HepG2 (cell line): ENCODE measurements around the gene MCC. TPM values are rescaled to one million over a fixed set of nuclear protein-coding genes. Genes with fewer than 3 reads are reported as not detected.
A peak's percentile ranks its signal among the peaks of the same experiment; 100 is the strongest.

ENCODE experiments used
- ATAC-seq: fragments of 200-7000 bp; cut with Tn5 transposase; 3 replicates; pipeline ENCODE4 v1.9.1; 2020; ENCODE audit warnings: mild to moderate bottlenecking, moderate library complexity
- BruUV-seq: library from RNA; stranded (reverse); fragments of 400-500 nt; replicated peaks from 2 replicates; lab custom pipeline; 2021; lab: Mats Ljungman, UMichigan
- CTCF ChIA-PET: fragments of 300-600 bp; formaldehyde crosslinking; extraction: SDS; loops from one replicate; lab custom pipeline; 2021; ENCODE audit warnings: low total read pairs, inconsistent platforms, low intra/inter-chr PET ratio; lab: Yijun Ruan, JAX
- POLR2A ChIA-PET: fragments of 350-600 bp; sonication (Branson Sonifier 250); formaldehyde crosslinking; loops from one replicate; lab custom pipeline; 2020; ENCODE audit warnings: antibody characterized with exemption, inconsistent platforms; lab: Yijun Ruan, JAX
- DNase-seq: peaks from one replicate; pipeline ENCODE4 v3.0.0-alpha.2; 2015; ENCODE audit warnings: low spot score
- FAIRE-seq: peaks from 3 replicates; lab custom pipeline; 2011; peaks lifted over from hg19 to GRCh38; lab: Jason Lieb, UNC
- H2AFZ ChIP-seq: one replicate; pipeline ENCODE4 v1.6.1; 2011; ENCODE audit warnings: low read length, inconsistent platforms
- H3K27ac ChIP-seq: fragments of 300-600 bp; 3 replicates; pipeline ENCODE4 v1.8.0; 2011; ENCODE audit warnings: mixed run types, mild to moderate bottlenecking, mixed read lengths, low read length, inconsistent platforms; ENCODE audit not compliant: insufficient read depth; ENCODE audit errors: extremely low read length
- H3K27me3 ChIP-seq, 2 experiments: fragments of 200-600 bp in 1 of 2; 2 replicates in 1 of 2; 3 replicates in 1 of 2; pipeline versions ENCODE4 v1.6.0 to v1.8.0; 2011; ENCODE audit warnings: low read length in 2 of 2, mild to moderate bottlenecking in 2 of 2, moderate library complexity in 2 of 2, inconsistent platforms in 1 of 2; ENCODE audit not compliant: insufficient read depth in 2 of 2, control insufficient read depth in 1 of 2
- H3K36me3 ChIP-seq, 2 experiments: fragments of 200-600 bp in 1 of 2; replicated peaks in 1 of 2; 2 replicates in 1 of 2; 3 replicates in 1 of 2; pipeline versions ENCODE4 v1.5.1 to v1.8.0; 2011; ENCODE audit warnings: low read length in 2 of 2, inconsistent platforms in 1 of 2; ENCODE audit not compliant: insufficient read depth in 2 of 2, control insufficient read depth in 1 of 2
- H3K4me1 ChIP-seq: 2 replicates; pipeline ENCODE4 v1.5.1; 2012; ENCODE audit warnings: low read length, inconsistent platforms; ENCODE audit not compliant: insufficient read depth
- H3K4me2 ChIP-seq: 2 replicates; pipeline ENCODE4 v1.6.0; 2011; ENCODE audit warnings: low read depth, low read length, inconsistent platforms
- H3K4me3 ChIP-seq, 3 experiments: fragments of 200-600 bp in 1 of 3; sonication (generic), shearing (Covaris generic) in 1 of 3; replicated peaks in 1 of 3; 2 replicates each; pipeline ENCODE4 v1.5.1; 2011 to 2016; ENCODE audit warnings: low read length in 3 of 3, inconsistent platforms in 2 of 3, low read depth in 2 of 3, mild to moderate bottlenecking in 2 of 3, control low read depth in 1 of 3, mixed read lengths in 1 of 3; ENCODE audit not compliant: insufficient read depth in 1 of 3
- H3K79me2 ChIP-seq: one replicate; pipeline ENCODE4 v1.6.1; 2011; ENCODE audit warnings: low read length, inconsistent platforms; ENCODE audit not compliant: insufficient read depth
- H3K9ac ChIP-seq: 2 replicates; pipeline ENCODE4 v1.6.0; 2011; ENCODE audit warnings: mild to moderate bottlenecking, low read depth, low read length, inconsistent platforms; ENCODE audit not compliant: insufficient read depth
- H3K9me3 ChIP-seq: 2 replicates; pipeline ENCODE4 v1.5.1; 2012; ENCODE audit warnings: mild to moderate bottlenecking, low read length
- H4K20me1 ChIP-seq: 2 replicates; pipeline ENCODE4 v1.6.0; 2011; ENCODE audit warnings: inconsistent platforms, mild to moderate bottlenecking, low read length, moderate library complexity; ENCODE audit not compliant: insufficient read depth
- ATF1 ChIP-seq: IDR thresholded peaks from 2 replicates; pipeline ENCODE4 v1.6.1; 2016; ENCODE audit warnings: mild to moderate bottlenecking, control low read depth
- CTCF ChIP-seq: sonication (generic); formaldehyde crosslinking; IDR thresholded peaks from 2 replicates; pipeline ENCODE4 v1.5.0; 2020; ENCODE audit warnings: mild to moderate bottlenecking, missing genetic modification reagents, moderate library complexity
- SMC3 ChIP-seq: IDR thresholded peaks from 2 replicates; pipeline ENCODE4 v1.6.1; 2011; ENCODE audit warnings: low read length, improper control_type of control experiment
- STAG1 ChIP-seq: sonication (generic); formaldehyde crosslinking; IDR thresholded peaks from 2 replicates; pipeline ENCODE4 v1.4.0; 2020; ENCODE audit warnings: missing genetic modification reagents
- ZNF33A ChIP-seq: sonication (generic); formaldehyde crosslinking; IDR thresholded peaks from 2 replicates; pipeline ENCODE4 v1.5.1; 2020; ENCODE audit warnings: missing genetic modification reagents, mild to moderate bottlenecking, moderate library complexity, borderline replicate concordance
- ZNF407 ChIP-seq: sonication (generic); formaldehyde crosslinking; IDR thresholded peaks from one replicate; pipeline ENCODE4 v1.5.1; 2020; ENCODE audit warnings: mild to moderate bottlenecking, missing genetic modification reagents; ENCODE audit errors: not compliant biosample characterization
- ZNF430 ChIP-seq: sonication (generic); formaldehyde crosslinking; IDR thresholded peaks from 2 replicates; pipeline ENCODE4 v1.9.0; 2021; ENCODE audit warnings: mild to moderate bottlenecking, missing genetic modification reagents
- ZNF549 ChIP-seq: sonication (generic); formaldehyde crosslinking; IDR thresholded peaks from 2 replicates; pipeline ENCODE4 v1.5.0; 2020; ENCODE audit warnings: missing genetic modification reagents
- ZNF562 ChIP-seq: sonication (generic); formaldehyde crosslinking; IDR thresholded peaks from 2 replicates; pipeline ENCODE4 v1.8.0; 2022; ENCODE audit warnings: missing genetic modification reagents, borderline replicate concordance
- ZNF790 ChIP-seq: sonication (generic); formaldehyde crosslinking; IDR thresholded peaks from 2 replicates; pipeline ENCODE4 v1.8.0; 2022; ENCODE audit warnings: missing genetic modification reagents, mild to moderate bottlenecking, borderline replicate concordance
- WGBS: methylation state at CpG from one replicate; pipeline ENCODE4 v1.1.6; 2017; ENCODE audit warnings: low lambda C conversion rate; 5-methylcytosine and 5-hydroxymethylcytosine counted together
- in situ Hi-C: cut with HindIII; loops from 2 replicates; pipeline ENCODE4 v1.10.0; 2017; ENCODE audit warnings: low pct_unique_long_range_greater_than_20kb; ENCODE audit not compliant: extremely low pct_ligation_motif_present
- intact Hi-C: fragments of 100-400 bp; cut with micrococcal nuclease; formaldehyde crosslinking; loops from one replicate; pipeline ENCODE4 v1.10.0; 2022; ENCODE audit not compliant: unreplicated experiment
- polyA plus RNA-seq, 8 experiments: library from polyadenylated mRNA; depleted of rRNA in 3 of 8; stranded (reverse) in 7 of 8; unstranded in 1 of 8; fragments of >200 nt; fragmentation: Illumina TruSeq in 4 of 8; extraction: Trizol in 4 of 8; gene quantifications; 2 replicates each; pipeline versions ENCODE4 v1.2.1 to v1.2.3, GENCODE V29; 2011 to 2016; ENCODE audit warnings: low read depth in 4 of 8, missing spikeins in 1 of 8, mixed read lengths in 1 of 8; ENCODE audit not compliant: insufficient read depth in 1 of 8
- total RNA-seq, 5 experiments: library from RNA; depleted of rRNA; stranded (reverse); fragments of >200 nt; fragmentation: Illumina TruSeq; extraction: Trizol; gene quantifications; 2 replicates each; pipeline ENCODE4 v1.2.3, GENCODE V29; 2016; ENCODE audit warnings: low read depth in 1 of 5

Gene MCC
- total and polyA plus RNA-seq, 2 of the 13 experiments (the other 11 are each of a cell fraction or from before 2014, with no cell fraction given), result 0.55 to 2.4 TPM

GRCh38 chr5:113123618-113124017 lies 364.6 kb downstream of the MCC start:
- no peaks in the 10 kb centered on the region for H3K79me2 ChIP-seq
- no peak overlapping the region for H3K4me2 ChIP-seq
- H3K4me1 ChIP-seq, result no peaks in the 10 kb centered on the region
- FAIRE-seq, result peak; percentile 34
- TF ChIP-seq CTCF (CRISPR knock-in tag) (peak; percentile 34; the same call in 1 of the 2 replicates), ZNF549 (CRISPR knock-in tag) (no peak), ATF1 (no peak), STAG1 (CRISPR knock-in tag) (peak; percentile 40; the same call in 1 of the 2 replicates), SMC3 (peak; percentile 34; the same call in 1 of the 2 replicates)
- H3K9me3 ChIP-seq, result no peaks in the 10 kb centered on the region
- intact Hi-C loops (no loop called here), in situ Hi-C loops (no loop called here)
- H3K36me3 ChIP-seq, result no peaks in the 10 kb centered on the region
- POLR2A ChIA-PET, result no interaction called here
- peak; percentile 86 for ATAC-seq
- no peaks in the 10 kb centered on the region for H3K27me3 ChIP-seq
- H4K20me1 ChIP-seq, result no peaks in the 10 kb centered on the region
- peak; percentile 13 for DNase-seq
- H2AFZ ChIP-seq, result no peak overlapping the region
- no peak overlapping the region for H3K4me3 ChIP-seq
- no TSS peak for BruUV-seq
- H3K9ac ChIP-seq, result no peak overlapping the region
- WGBS, result 56% methylated on average over 4 of the region's 4 CpGs
- CTCF ChIA-PET, result no interaction called here
- H3K27ac ChIP-seq, result no peak overlapping the region

- ATAC-seq (no peak), FAIRE-seq (no peak), DNase-seq (no peak)
- intact Hi-C loops (no loop called here), in situ Hi-C loops (no loop called here)
- H3K4me2 ChIP-seq, result no peak overlapping the region
- no peaks in the 10 kb centered on the region for H3K27me3 ChIP-seq
- H3K4me1 ChIP-seq, result no peaks in the 10 kb centered on the region
- H3K9ac ChIP-seq, result no peak overlapping the region
- no peaks in the 10 kb centered on the region for H3K9me3 ChIP-seq
- H2AFZ ChIP-seq, result no peak overlapping the region
- no peak overlapping the region for H3K27ac ChIP-seq
- ChIA-PET CTCF (no interaction called here), POLR2A (no interaction called here)
- no TSS peak for BruUV-seq
- no peaks in the 10 kb centered on the region for H4K20me1 ChIP-seq
- H3K36me3 ChIP-seq, result no peaks in the 10 kb centered on the region
- H3K4me3 ChIP-seq, result no peak overlapping the region
- H3K79me2 ChIP-seq, result no peaks in the 10 kb centered on the region
- TF ChIP-seq ZNF790 (CRISPR knock-in tag) (no peak), ZNF562 (CRISPR knock-in tag) (no peak), ZNF407 (no peak), ZNF33A (CRISPR knock-in tag) (no peak), ZNF430 (no peak)
Observed at GRCh38 chr5:113122053-113122452, 366.2 kb downstream of the MCC start.
